NCI-H2107 treated with DMSO at 0.1 percent for 48 hours (cell line): ENCODE data around the gene CCDC141.

ENCODE experiments used
- DNase-seq: peaks from one replicate; lab custom pipeline; 2025; ENCODE audit not compliant: unreplicated experiment; lab: John Stamatoyannopoulos, UW

The CCDC141 gene

GRCh38 chr2:178915423-178916173, 134.3 kb downstream of the CCDC141 start:
- no peak for DNase-seq

GRCh38 chr2:178914259-178914849, 135.6 kb downstream of the CCDC141 start:
- peak; percentile 58 for DNase-seq

GRCh38 chr2:178913049-178913441, 136.9 kb downstream of the CCDC141 start:
- no peak for DNase-seq

GRCh38 chr2:178912416-178913048, 137.4 kb downstream of the CCDC141 start:
- DNase-seq: no peak

- DNase-seq: no peak
Observed at GRCh38 chr2:178911039-178911438, 138.9 kb downstream of the CCDC141 start.

- DNase-seq: no peak
Observed at GRCh38 chr2:178910005-178910404, 139.9 kb downstream of the CCDC141 start.

- no peak for DNase-seq
Observed at GRCh38 chr2:178909507-178909906, 140.4 kb downstream of the CCDC141 start.

GRCh38 chr2:178908810-178909209, 141.1 kb downstream of the CCDC141 start:
- DNase-seq: no peak

- DNase-seq: no peak
Observed at GRCh38 chr2:178905261-178905660, 144.7 kb downstream of the CCDC141 start.

GRCh38 chr2:178899656-178900055, 150.3 kb downstream of the CCDC141 start:
- no peak for DNase-seq

- DNase-seq: no peak
Observed at GRCh38 chr2:178895872-178896271, 154.1 kb downstream of the CCDC141 start.

GRCh38 chr2:178895171-178895570, 154.8 kb downstream of the CCDC141 start:
- no peak for DNase-seq

GRCh38 chr2:178892751-178893625, 156.9 kb downstream of the CCDC141 start:
- DNase-seq: no peak

- DNase-seq: no peak
Observed at GRCh38 chr2:178891959-178892485, 157.9 kb downstream of the CCDC141 start.

- DNase-seq: peak; percentile 61
Observed at GRCh38 chr2:178891265-178891958, 158.5 kb downstream of the CCDC141 start.

GRCh38 chr2:178886006-178886405, 163.9 kb downstream of the CCDC141 start:
- DNase-seq: no peak

- DNase-seq: no peak
Observed at GRCh38 chr2:178884440-178884839, 165.5 kb downstream of the CCDC141 start.

- no peak for DNase-seq
Observed at GRCh38 chr2:178882666-178883440, 167.1 kb downstream of the CCDC141 start.

- no peak for DNase-seq
Observed at GRCh38 chr2:178881075-178881474, 168.9 kb downstream of the CCDC141 start.

- DNase-seq: no peak
Observed at GRCh38 chr2:178880257-178880656, 169.7 kb downstream of the CCDC141 start.
